Naive B cell (primary cell): ENCODE data around the gene DAP. TPM values are rescaled to one million over a fixed set of nuclear protein-coding genes. Genes with fewer than 3 reads are reported as not detected.
"Not testable (repeated sequence)": the region's sequence is repeated elsewhere in the genome, so short reads cannot be mapped to it uniquely, and the experiment has no call there.

Experiments used
- ATAC-seq, 2 donors: fragments of 150-1000 bp; cut with Tn5 transposase; 2 replicates each; pipeline ENCODE4 v1.10.0; 2021; ENCODE audit warnings: low read depth in 2 of 2, mild to moderate bottlenecking in 2 of 2, moderate library complexity in 2 of 2
- DNase-seq: peaks from one replicate; pipeline ENCODE4 v3.0.0; 2022
- H3K27ac Mint-ChIP-seq, 6 donors: one replicate each; pipeline ENCODE4 v1.8.0; 2020 to 2022; ENCODE audit warnings: mild to moderate bottlenecking in 6 of 6, mixed read lengths in 6 of 6, moderate library complexity in 5 of 6, inconsistent platforms in 2 of 6
- H3K27me3 Mint-ChIP-seq, 3 donors: one replicate each; pipeline ENCODE4 v1.8.0; 2021 to 2022; ENCODE audit warnings: mixed read lengths in 3 of 3, mild to moderate bottlenecking in 1 of 3
- H3K36me3 Mint-ChIP-seq, 2 donors: one replicate each; pipeline ENCODE4 v1.8.0; 2020 to 2022; ENCODE audit warnings: mixed read lengths in 2 of 2, inconsistent platforms in 1 of 2, mild to moderate bottlenecking in 1 of 2
- H3K4me1 Mint-ChIP-seq, 3 donors: one replicate each; pipeline ENCODE4 v1.8.0; 2020 to 2022; ENCODE audit warnings: mixed read lengths in 3 of 3, inconsistent platforms in 1 of 3, mild to moderate bottlenecking in 1 of 3, moderate library complexity in 1 of 3
- H3K4me3 Mint-ChIP-seq, 8 donors: one replicate each; pipeline ENCODE4 v1.8.0; 2020 to 2022; ENCODE audit warnings: mild to moderate bottlenecking in 8 of 8, mixed read lengths in 8 of 8, moderate library complexity in 8 of 8, inconsistent platforms in 2 of 8
- H3K9me3 Mint-ChIP-seq, 7 donors: one replicate each; pipeline ENCODE4 v1.8.0; 2020 to 2022; ENCODE audit warnings: mixed read lengths in 7 of 7, mild to moderate bottlenecking in 5 of 7, inconsistent platforms in 2 of 7, moderate library complexity in 1 of 7
- polyA plus RNA-seq, 6 donors: library from polyadenylated mRNA; unstranded; fragments of 300-500 nt; fragmentation: Illumina TruSeq; gene quantifications; one replicate each; pipeline ENCODE4 v1.2.3, GENCODE V29; 2021; ENCODE audit warnings: low read depth in 6 of 6

The DAP gene
- polyA plus RNA-seq, 6 donors from 2014 or later = 48.6 to 90.4 (median 62.8) TPM

- H3K27ac Mint-ChIP-seq = peak overlapping the region in 4 of 6 donors; percentile 51 to 79 (median 70)
- DNase-seq = no peak
- H3K27me3 Mint-ChIP-seq = no peaks in the 10 kb centered on the region
- no peak for ATAC-seq
- H3K9me3 Mint-ChIP-seq = no peaks in the 10 kb centered on the region
- peaks cover 9 to 18% of the 10 kb centered on the region in 2 donors for H3K36me3 Mint-ChIP-seq
- H3K4me1 Mint-ChIP-seq = peaks cover 22 to 38% (median 29%) of the 10 kb centered on the region in 3 donors
- no peak overlapping the region for H3K4me3 Mint-ChIP-seq
These were observed 34.7 kb downstream of the DAP start for GRCh38 chr5:10726179-10726912.

GRCh38 chr5:10725636-10726035 is 35.4 kb downstream of the DAP start:
- peaks cover 13 to 23% of the 10 kb centered on the region in 2 donors for H3K36me3 Mint-ChIP-seq
- ATAC-seq = no peak

GRCh38 chr5:10724781-10725507 is 36.1 kb downstream of the DAP start:
- ATAC-seq = no peak
- no peak for DNase-seq
- H3K27ac Mint-ChIP-seq = peak overlapping the region in 1 of 6 donors; percentile 39
- H3K4me1 Mint-ChIP-seq = peaks cover 16 to 37% (median 26%) of the 10 kb centered on the region in 3 donors
- no peak overlapping the region for H3K4me3 Mint-ChIP-seq
- H3K36me3 Mint-ChIP-seq = peaks cover 13 to 23% of the 10 kb centered on the region in 2 donors
- no peaks in the 10 kb centered on the region for H3K27me3 Mint-ChIP-seq
- no peaks in the 10 kb centered on the region for H3K9me3 Mint-ChIP-seq

More at GRCh38 chr5:10725636-10726035, 35.4 kb downstream of the DAP start:
- no peaks in the 10 kb centered on the region for H3K9me3 Mint-ChIP-seq
- peak overlapping the region in 2 of 6 donors; percentile 44 to 79 for H3K27ac Mint-ChIP-seq
- no peak overlapping the region for H3K4me3 Mint-ChIP-seq
- no peak for DNase-seq
- no peaks in the 10 kb centered on the region for H3K27me3 Mint-ChIP-seq
- peaks cover 22 to 40% (median 29%) of the 10 kb centered on the region in 3 donors for H3K4me1 Mint-ChIP-seq

GRCh38 chr5:10723514-10723913 is 37.5 kb downstream of the DAP start:
- Mint-ChIP-seq H3K9me3 (no peaks in the 10 kb centered on the region), H3K4me1 (peaks cover 12 to 28% (median 22%) of the 10 kb centered on the region in 3 donors), H3K27ac (peak overlapping the region in 1 of 6 donors; percentile 0), H3K4me3 (no peak overlapping the region), H3K27me3 (no peaks in the 10 kb centered on the region), H3K36me3 (peaks cover 13 to 23% of the 10 kb centered on the region in 2 donors)
- ATAC-seq = no peak
- no peak for DNase-seq

GRCh38 chr5:10720766-10721165 is 40.3 kb downstream of the DAP start:
- ATAC-seq, H3K27me3 Mint-ChIP-seq, DNase-seq, H3K27ac Mint-ChIP-seq, H3K4me3 Mint-ChIP-seq, H3K4me1 Mint-ChIP-seq, H3K9me3 Mint-ChIP-seq: not testable (repeated sequence)
- H3K36me3 Mint-ChIP-seq = peaks cover 13 to 20% of the 10 kb centered on the region in 2 donors

GRCh38 chr5:10719965-10720364 is 41.1 kb downstream of the DAP start:
- no peak for ATAC-seq
- Mint-ChIP-seq H3K4me3 (no peak overlapping the region), H3K4me1 (peaks cover 0 to 9% (median 7%) of the 10 kb centered on the region in 3 donors), H3K27me3 (no peaks in the 10 kb centered on the region), H3K9me3 (no peaks in the 10 kb centered on the region), H3K36me3 (peaks cover 13 to 19% of the 10 kb centered on the region in 2 donors), H3K27ac (no peak overlapping the region)
- DNase-seq = no peak

GRCh38 chr5:10718617-10719016 is 42.4 kb downstream of the DAP start:
- DNase-seq, H3K4me1 Mint-ChIP-seq, H3K27ac Mint-ChIP-seq, H3K27me3 Mint-ChIP-seq, ATAC-seq, H3K9me3 Mint-ChIP-seq, H3K4me3 Mint-ChIP-seq: not testable (repeated sequence)
- H3K36me3 Mint-ChIP-seq = peaks cover 13 to 19% of the 10 kb centered on the region in 2 donors

GRCh38 chr5:10716825-10717224 is 44.2 kb downstream of the DAP start:
- DNase-seq, H3K9me3 Mint-ChIP-seq, H3K4me3 Mint-ChIP-seq, H3K4me1 Mint-ChIP-seq, ATAC-seq, H3K27ac Mint-ChIP-seq, H3K27me3 Mint-ChIP-seq: not testable (repeated sequence)
- H3K36me3 Mint-ChIP-seq = peaks cover 10 to 20% of the 10 kb centered on the region in 2 donors

GRCh38 chr5:10715605-10716290 is 45.3 kb downstream of the DAP start:
- Mint-ChIP-seq H3K27me3 (no peaks in the 10 kb centered on the region), H3K27ac (peak overlapping the region in 3 of 6 donors; percentile 52 to 89 (median 63)), H3K9me3 (no peaks in the 10 kb centered on the region), H3K4me1 (peaks cover 0 to 6% (median 0%) of the 10 kb centered on the region in 3 donors), H3K36me3 (peaks cover 8 to 16% of the 10 kb centered on the region in 2 donors), H3K4me3 (no peak overlapping the region)
- DNase-seq (no peak), ATAC-seq (no peak)

GRCh38 chr5:10712574-10713366 is 48.3 kb downstream of the DAP start:
- no peaks in the 10 kb centered on the region for H3K27me3 Mint-ChIP-seq
- peaks cover 8 to 16% of the 10 kb centered on the region in 2 donors for H3K36me3 Mint-ChIP-seq
- H3K4me3 Mint-ChIP-seq = no peak overlapping the region
- DNase-seq (no peak), ATAC-seq (no peak)
- H3K9me3 Mint-ChIP-seq = no peaks in the 10 kb centered on the region
- H3K27ac Mint-ChIP-seq = peak overlapping the region in 2 of 6 donors; percentile 10 to 51
- peaks cover 2 to 15% (median 8%) of the 10 kb centered on the region in 3 donors for H3K4me1 Mint-ChIP-seq

GRCh38 chr5:10711562-10711961 is 49.5 kb downstream of the DAP start:
- no peak for DNase-seq
- peaks cover 8 to 19% (median 18%) of the 10 kb centered on the region in 3 donors for H3K4me1 Mint-ChIP-seq
- no peaks in the 10 kb centered on the region for H3K9me3 Mint-ChIP-seq
- no peak overlapping the region for H3K4me3 Mint-ChIP-seq
- peaks cover 8 to 23% of the 10 kb centered on the region in 2 donors for H3K36me3 Mint-ChIP-seq
- H3K27me3 Mint-ChIP-seq = no peaks in the 10 kb centered on the region
- no peak for ATAC-seq
- peak overlapping the region in 1 of 6 donors; percentile 26 for H3K27ac Mint-ChIP-seq

- Mint-ChIP-seq H3K36me3 (peaks cover 8 to 23% of the 10 kb centered on the region in 2 donors), H3K4me1 (peaks cover 13 to 23% (median 20%) of the 10 kb centered on the region in 3 donors), H3K4me3 (no peak overlapping the region), H3K9me3 (no peaks in the 10 kb centered on the region), H3K27me3 (no peaks in the 10 kb centered on the region), H3K27ac (peak overlapping the region in 1 of 6 donors; percentile 8)
- DNase-seq (no peak), ATAC-seq (no peak)
These were observed 50.4 kb downstream of the DAP start for GRCh38 chr5:10710513-10711128.
